Hepatocyte (in vitro differentiated cells): ENCODE results near the gene EMCN. TPM values are rescaled to one million over a fixed set of nuclear protein-coding genes. Genes with fewer than 3 reads are reported as not detected.

Experiments used
- DNase-seq: peaks from one replicate; pipeline ENCODE4 v3.0.0-alpha.2; 2016; ENCODE audit warnings: low spot score
- H2AFZ ChIP-seq: fragments of 200-600 bp; sonication (generic); 2 replicates; pipeline ENCODE4 v1.6.0; 2016; ENCODE audit warnings: antibody characterized with exemption, mild to moderate bottlenecking
- H3K27ac ChIP-seq: fragments of 200-600 bp; sonication (generic); 2 replicates; pipeline ENCODE4 v1.5.1; 2016; ENCODE audit warnings: mild to moderate bottlenecking
- H3K27me3 ChIP-seq: fragments of 200-600 bp; sonication (generic); 2 replicates; pipeline ENCODE4 v1.6.1; 2016
- H3K36me3 ChIP-seq: fragments of 200-600 bp; sonication (generic); replicated peaks from 2 replicates; pipeline ENCODE4 v1.5.1; 2016; ENCODE audit warnings: low read depth; ENCODE audit not compliant: insufficient read depth
- H3K4me1 ChIP-seq: fragments of 200-600 bp; sonication (generic); 2 replicates; pipeline ENCODE4 v1.5.1; 2016; ENCODE audit warnings: mild to moderate bottlenecking, moderate library complexity; ENCODE audit not compliant: insufficient read depth
- H3K4me2 ChIP-seq: fragments of 200-600 bp; sonication (generic); 2 replicates; pipeline ENCODE4 v1.6.0; 2016
- H3K4me3 ChIP-seq: fragments of 200-600 bp; sonication (generic); 2 replicates; pipeline ENCODE4 v1.5.1; 2016; ENCODE audit warnings: mild to moderate bottlenecking
- H3K79me2 ChIP-seq: fragments of 200-600 bp; sonication (generic); 2 replicates; pipeline ENCODE4 v1.6.0; 2017; ENCODE audit warnings: mild to moderate bottlenecking
- H3K9me2 ChIP-seq: fragments of 200-600 bp; sonication (generic); replicated peaks from 2 replicates; pipeline ENCODE4 v1.6.0; 2017; ENCODE audit warnings: mild to moderate bottlenecking; ENCODE audit not compliant: insufficient read depth
- H3K9me3 ChIP-seq: fragments of 200-600 bp; sonication (generic); 2 replicates; pipeline ENCODE4 v1.5.1; 2016; ENCODE audit warnings: low read depth, mild to moderate bottlenecking
- H4K20me1 ChIP-seq: fragments of 200-600 bp; sonication (generic); 2 replicates; pipeline ENCODE4 v1.6.0; 2016; ENCODE audit warnings: mild to moderate bottlenecking; ENCODE audit not compliant: insufficient read depth, poor library complexity, severe bottlenecking
- CTCF ChIP-seq: fragments of 200-600 bp; sonication (generic); IDR thresholded peaks from 2 replicates; pipeline ENCODE4 v1.5.1; 2016; ENCODE audit warnings: antibody characterized with exemption, mild to moderate bottlenecking; ENCODE audit not compliant: poor library complexity
- EZH2 ChIP-seq: fragments of 200-600 bp; sonication (generic); IDR thresholded peaks from 2 replicates; pipeline ENCODE4 v1.6.1; 2016; ENCODE audit warnings: antibody characterized with exemption, mild to moderate bottlenecking, borderline replicate concordance
- EZH2phosphoT487 ChIP-seq: fragments of 200-600 bp; sonication (generic); IDR thresholded peaks from one replicate; pipeline ENCODE4 v1.6.1; 2018; ENCODE audit warnings: antibody characterized with exemption, mild to moderate bottlenecking, low read depth, moderate library complexity; ENCODE audit not compliant: unreplicated experiment, severe bottlenecking
- WGBS: methylation state at CpG from one replicate; pipeline ENCODE4 v1.1.6; 2016; ENCODE audit warnings: low lambda C conversion rate; ENCODE audit errors: missing lambda C conversion rate; 5-methylcytosine and 5-hydroxymethylcytosine counted together
- polyA plus RNA-seq: library from polyadenylated mRNA; unstranded; fragments of >200 nt; fragmentation: Nextera tagmentation; extraction: Ambion mirVana; gene quantifications from 2 replicates; pipeline ENCODE4 v1.2.1, GENCODE V29; 2016
- total RNA-seq: library from RNA; depleted of rRNA; stranded (reverse); fragments of >200 nt; gene quantifications from 2 replicates; pipeline ENCODE4 v1.2.3, GENCODE V29; 2014

Gene EMCN
- total and polyA plus RNA-seq, 2 experiments from 2014 or later, result 0.19 to 0.37 TPM

- Histone ChIP-seq H3K79me2 (no peaks in the 10 kb centered on the region), H3K9me2 (no peaks in the 10 kb centered on the region), H3K27me3 (no peaks in the 10 kb centered on the region), H3K27ac (no peak overlapping the region), H3K4me2 (no peak overlapping the region), H3K9me3 (no peaks in the 10 kb centered on the region), H2AFZ (no peak overlapping the region), H3K36me3 (no peaks in the 10 kb centered on the region), H3K4me3 (no peak overlapping the region), H3K4me1 (no peaks in the 10 kb centered on the region), H4K20me1 (no peaks in the 10 kb centered on the region)
- 80% methylated on average over 3 of the region's 3 CpGs for WGBS
- TF ChIP-seq EZH2 (no peak), EZH2phosphoT487 (no peak), CTCF (no peak)
- DNase-seq, result no peak
Measured at GRCh38 chr4:100414016-100414790, 103.6 kb downstream of the EMCN start.

- DNase-seq, result no peak
Measured at GRCh38 chr4:100391863-100392262, 126.0 kb downstream of the EMCN start.

GRCh38 chr4:100391086-100391485 is 126.7 kb downstream of the EMCN start:
- no peak for DNase-seq
- TF ChIP-seq EZH2 (no peak), CTCF (no peak), EZH2phosphoT487 (no peak)
- no peak overlapping the region for H3K4me2 ChIP-seq
- H4K20me1 ChIP-seq, result no peaks in the 10 kb centered on the region
- H3K36me3 ChIP-seq, result no peaks in the 10 kb centered on the region
- H3K79me2 ChIP-seq, result no peaks in the 10 kb centered on the region
- H3K4me1 ChIP-seq, result no peaks in the 10 kb centered on the region
- no peak overlapping the region for H2AFZ ChIP-seq
- no peak overlapping the region for H3K4me3 ChIP-seq
- 39% methylated on average over 1 of the region's 1 CpG for WGBS
- no peaks in the 10 kb centered on the region for H3K27me3 ChIP-seq
- no peak overlapping the region for H3K27ac ChIP-seq
- no peaks in the 10 kb centered on the region for H3K9me3 ChIP-seq
- H3K9me2 ChIP-seq, result no peaks in the 10 kb centered on the region

More at GRCh38 chr4:100391863-100392262, 126.0 kb downstream of the EMCN start:
- Histone ChIP-seq H3K27ac (no peak overlapping the region), H3K36me3 (no peaks in the 10 kb centered on the region), H3K27me3 (no peaks in the 10 kb centered on the region), H3K79me2 (no peaks in the 10 kb centered on the region), H3K4me1 (no peaks in the 10 kb centered on the region), H3K4me3 (no peak overlapping the region), H3K9me3 (no peaks in the 10 kb centered on the region), H2AFZ (no peak overlapping the region), H3K9me2 (no peaks in the 10 kb centered on the region), H3K4me2 (no peak overlapping the region), H4K20me1 (no peaks in the 10 kb centered on the region)
- 90% methylated on average over 1 of the region's 1 CpG for WGBS
- TF ChIP-seq CTCF (no peak), EZH2phosphoT487 (no peak), EZH2 (no peak)
